GM10248 (cell line): ENCODE data around the gene SEC14L3.
"Not testable (repeated sequence)": the region's sequence is repeated elsewhere in the genome, so short reads cannot be mapped to it uniquely, and the experiment has no call there.

Source experiments
- CTCF ChIA-PET: fragments of 300-600 bp; sonication (Branson Sonifier 250); formaldehyde crosslinking; extraction: SDS; loops from one replicate; lab custom pipeline; 2021; ENCODE audit warnings: antibody characterized with exemption; lab: Yijun Ruan, JAX
- POLR2A ChIA-PET: fragments of 350-650 bp; sonication (Branson Sonifier 250); formaldehyde crosslinking; extraction: SDS; loops from one replicate; lab custom pipeline; 2020; ENCODE audit warnings: antibody characterized with exemption; lab: Yijun Ruan, JAX
- DNase-seq: peaks from one replicate; pipeline ENCODE4 v3.0.0; 2012; ENCODE audit errors: extremely low spot score
- TF ChIP-seq, protein P1 (sequence below): IDR thresholded peaks from 2 replicates; pipeline ENCODE4 v1.5.1; 2012; ENCODE audit warnings: mild to moderate bottlenecking, low read depth; ENCODE audit errors: extremely low read depth, missing control alignments, control extremely low read depth

The SEC14L3 gene

GRCh38 chr22:30469165-30469564, 2.7 kb downstream of the SEC14L3 start:
- ChIA-PET POLR2A (no interaction called here), CTCF (interaction anchor here (2.2 kb wide), 1 partner anchor 16 kb away, joined by 16 read pairs; no protein-coding TSS in a partner anchor)
- TF ChIP-seq, protein P1, sequence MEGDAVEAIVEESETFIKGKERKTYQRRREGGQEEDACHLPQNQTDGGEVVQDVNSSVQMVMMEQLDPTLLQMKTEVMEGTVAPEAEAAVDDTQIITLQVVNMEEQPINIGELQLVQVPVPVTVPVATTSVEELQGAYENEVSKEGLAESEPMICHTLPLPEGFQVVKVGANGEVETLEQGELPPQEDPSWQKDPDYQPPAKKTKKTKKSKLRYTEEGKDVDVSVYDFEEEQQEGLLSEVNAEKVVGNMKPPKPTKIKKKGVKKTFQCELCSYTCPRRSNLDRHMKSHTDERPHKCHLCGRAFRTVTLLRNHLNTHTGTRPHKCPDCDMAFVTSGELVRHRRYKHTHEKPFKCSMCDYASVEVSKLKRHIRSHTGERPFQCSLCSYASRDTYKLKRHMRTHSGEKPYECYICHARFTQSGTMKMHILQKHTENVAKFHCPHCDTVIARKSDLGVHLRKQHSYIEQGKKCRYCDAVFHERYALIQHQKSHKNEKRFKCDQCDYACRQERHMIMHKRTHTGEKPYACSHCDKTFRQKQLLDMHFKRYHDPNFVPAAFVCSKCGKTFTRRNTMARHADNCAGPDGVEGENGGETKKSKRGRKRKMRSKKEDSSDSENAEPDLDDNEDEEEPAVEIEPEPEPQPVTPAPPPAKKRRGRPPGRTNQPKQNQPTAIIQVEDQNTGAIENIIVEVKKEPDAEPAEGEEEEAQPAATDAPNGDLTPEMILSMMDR: no peak
- DNase-seq: no peak

GRCh38 chr22:30460555-30460954, 11.3 kb downstream of the SEC14L3 start:
- POLR2A ChIA-PET, DNase-seq: not testable (repeated sequence)
- CTCF ChIA-PET: interaction anchor here (6.3 kb wide), 1 partner anchor 15 kb away, joined by 44 read pairs; no protein-coding TSS in a partner anchor

- DNase-seq: no peak
- TF ChIP-seq, protein P1: no peak
- POLR2A ChIA-PET: no interaction called here
- CTCF ChIA-PET: interaction anchor here (6.3 kb wide), 1 partner anchor 15 kb away, joined by 44 read pairs; no protein-coding TSS in a partner anchor
These were observed 11.7 kb downstream of the SEC14L3 start for GRCh38 chr22:30460147-30460546.

DNA sequence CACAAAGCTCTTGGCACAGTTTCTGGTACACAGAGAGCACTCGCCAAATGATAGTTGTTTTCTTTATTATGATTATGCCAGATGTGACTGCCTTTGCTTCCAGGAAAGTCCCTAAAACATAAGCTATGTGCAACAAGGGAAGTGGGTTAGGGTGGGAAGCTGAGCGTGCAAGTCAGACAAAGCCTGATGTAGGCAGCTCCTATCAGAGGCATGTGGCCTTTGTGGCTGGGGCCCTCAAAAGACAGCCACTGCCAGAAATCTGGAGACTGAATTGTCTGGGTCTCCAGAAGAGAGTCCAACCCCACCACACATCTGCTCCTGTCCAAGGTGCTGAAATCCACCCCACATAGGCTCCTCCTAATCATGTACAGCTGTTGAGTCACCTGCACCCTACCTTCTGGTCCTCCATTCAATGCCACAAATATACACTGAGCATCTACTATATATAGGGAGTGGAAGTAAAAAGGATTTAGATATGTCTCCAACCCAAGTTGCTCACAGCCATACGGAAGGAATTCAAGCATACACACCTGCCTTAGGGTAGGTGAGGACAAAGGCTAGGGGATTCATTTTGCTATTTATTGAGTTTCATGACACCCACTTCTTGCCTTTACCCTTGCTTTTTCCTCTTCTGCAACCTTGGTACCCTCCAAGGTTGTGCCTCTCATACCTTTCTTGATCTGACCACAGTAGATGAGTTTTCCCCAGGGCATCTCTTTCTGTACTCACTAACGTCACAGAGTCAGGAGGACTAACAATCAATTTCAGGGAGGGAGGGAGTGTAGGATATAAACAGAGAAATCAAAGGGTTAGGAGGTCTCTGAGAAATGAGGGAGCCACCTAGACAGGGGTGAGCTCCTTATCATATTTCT, 12.4 kb downstream of the SEC14L3 start:
- TF ChIP-seq, protein P1: no peak
- DNase-seq: no peak
- ChIA-PET POLR2A (no interaction called here), CTCF (interaction anchor here (6.3 kb wide), 1 partner anchor 14 kb away, joined by 44 read pairs; no protein-coding TSS in a partner anchor)

- no peak for DNase-seq
- CTCF ChIA-PET: interaction anchor here (1.3 to 6.3 kb wide), 2 partner anchors 13 to 27 kb away, joined by 5 to 44 read pairs; no protein-coding TSS in a partner anchor
- POLR2A ChIA-PET: no interaction called here
These were observed 13.8 kb downstream of the SEC14L3 start for GRCh38 chr22:30457981-30458380.

GRCh38 chr22:30455075-30455840, 16.6 kb downstream of the SEC14L3 start:
- ChIA-PET CTCF (interaction anchor here (6.3 kb wide), 1 partner anchor 10 kb away, joined by 44 read pairs; no protein-coding TSS in a partner anchor), POLR2A (no interaction called here)
- DNase-seq: no peak
- TF ChIP-seq, protein P1: no peak

More at GRCh38 chr22:30457981-30458380, 13.8 kb downstream of the SEC14L3 start:
- TF ChIP-seq, protein P1: no peak
